ENCODE measurements around the gene ADCK1. TPM values are rescaled to one million over a fixed set of nuclear protein-coding genes. Genes with fewer than 3 reads are reported as not detected.

ADCK1 gene, protein sequence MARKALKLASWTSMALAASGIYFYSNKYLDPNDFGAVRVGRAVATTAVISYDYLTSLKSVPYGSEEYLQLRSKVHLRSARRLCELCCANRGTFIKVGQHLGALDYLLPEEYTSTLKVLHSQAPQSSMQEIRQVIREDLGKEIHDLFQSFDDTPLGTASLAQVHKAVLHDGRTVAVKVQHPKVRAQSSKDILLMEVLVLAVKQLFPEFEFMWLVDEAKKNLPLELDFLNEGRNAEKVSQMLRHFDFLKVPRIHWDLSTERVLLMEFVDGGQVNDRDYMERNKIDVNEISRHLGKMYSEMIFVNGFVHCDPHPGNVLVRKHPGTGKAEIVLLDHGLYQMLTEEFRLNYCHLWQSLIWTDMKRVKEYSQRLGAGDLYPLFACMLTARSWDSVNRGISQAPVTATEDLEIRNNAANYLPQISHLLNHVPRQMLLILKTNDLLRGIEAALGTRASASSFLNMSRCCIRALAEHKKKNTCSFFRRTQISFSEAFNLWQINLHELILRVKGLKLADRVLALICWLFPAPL
- total RNA-seq = 10.6 and 13.1 TPM in 2 replicates
- total RNA-seq (2013) = 4.9 TPM
- 10.5 and 18.3 TPM in 2 replicates for polyA plus RNA-seq
- 4.6 and 5.7 TPM in 2 replicates for polyA minus RNA-seq

DNA sequence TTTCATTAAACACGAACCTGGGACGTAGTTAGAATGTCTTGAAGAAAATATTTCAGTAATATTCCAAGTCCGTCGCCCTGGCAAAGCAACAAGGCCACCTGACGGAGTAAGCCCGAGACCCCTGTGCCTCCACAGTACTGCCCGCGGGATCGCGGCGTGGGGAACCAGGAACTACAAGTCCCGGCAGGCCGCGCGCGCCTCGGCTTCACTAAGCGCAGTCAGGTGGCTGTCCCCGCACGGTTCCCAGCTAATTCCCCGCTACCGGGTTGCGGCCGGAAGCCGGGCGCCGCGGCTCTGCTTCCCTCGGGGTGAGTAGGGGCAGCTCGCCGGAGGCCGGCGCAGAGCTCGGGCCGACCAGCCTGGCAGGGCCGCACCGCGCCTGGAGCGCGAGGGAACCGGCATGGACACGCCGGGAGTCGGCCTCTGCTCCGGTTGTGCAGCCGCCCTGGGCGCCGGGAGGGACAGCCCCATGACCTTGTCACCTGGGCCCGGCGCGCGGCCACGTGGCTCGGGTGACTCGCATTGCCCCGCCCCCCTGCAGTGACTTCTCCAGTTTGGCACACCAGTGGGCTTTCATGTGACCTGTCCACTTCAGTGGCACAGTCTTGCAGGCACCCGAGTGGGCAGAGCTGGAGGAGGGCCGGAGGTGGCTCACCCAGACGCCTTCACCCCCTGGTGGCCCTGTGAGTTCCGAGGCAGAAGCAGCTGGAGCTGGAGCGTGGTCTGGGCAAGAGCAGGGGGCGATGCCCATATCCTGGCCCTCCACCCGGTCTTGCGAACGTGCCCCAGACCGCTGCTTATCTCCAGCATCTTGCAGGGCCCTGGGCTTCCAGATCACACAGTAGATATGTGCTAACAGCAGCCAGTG lies at the start of gene ADCK1:
Gene ADCK1 (plus strand): TSS at position 247 of the 868 bp plus-strand sequence. CDS start 18,870 bp downstream, outside the sequence.
- H3K4me1 ChIP-seq (ENCODE audit: control insufficient read depth in 2 of 2, insufficient read depth in 2 of 2, low read length in 2 of 2) = peaks cover 4 to 8% of the 10 kb centered on the region in 2 donors
- TF ChIP-seq CTCF (IDR thresholded peaks at IDR 0.05) = peak; percentile 14
- TF ChIP-seq EZH2 (IDR thresholded peaks at IDR 0.05; ENCODE audit: borderline replicate concordance, insufficient read depth, low read depth, low read length, poor library complexity, severe bottlenecking) = no peak
- no peaks in the 10 kb centered on the region for H3K36me3 ChIP-seq (replicated peaks in 1 of 2; ENCODE audit: control extremely low read depth in 1 of 2, control insufficient read depth in 1 of 2, extremely low read depth in 1 of 2, insufficient read depth in 2 of 2, low read length in 1 of 2)
- Mint-ChIP-seq H3K4me1 (peaks cover 12% of the 10 kb centered on the region), H3K9me3 (ENCODE audit: insufficient read depth) (no peaks in the 10 kb centered on the region), H3K27ac (peak within 1 kb of the TSS; percentile 89), H3K4me3 (peak within 1 kb of the TSS; percentile 92), H3K27me3 (no peaks in the 10 kb centered on the region)
- no peaks in the 10 kb centered on the region for H4K20me1 ChIP-seq (ENCODE audit: control insufficient read depth, insufficient read depth, low read length, poor library complexity, severe bottlenecking)
- peak within 1 kb of the TSS; percentile 40 to 87 for H3K27ac ChIP-seq (ENCODE audit: low read length in 2 of 2)
- DNase-seq = peak; percentile 90
- H3K27me3 ChIP-seq (replicated peaks in 1 of 4; ENCODE audit: control extremely low read depth in 1 of 4, control insufficient read depth in 3 of 4, insufficient read depth in 4 of 4, low read length in 3 of 4) = no peaks in the 10 kb centered on the region
- H3K4me3 ChIP-seq (ENCODE audit: control extremely low read depth in 1 of 5, extremely low read depth in 1 of 5, insufficient read depth in 1 of 5, low read depth in 2 of 5, low read length in 4 of 5) = peak within 1 kb of the TSS; percentile 47 to 91 (median 71)
- peak within 1 kb of the TSS; percentile 92 for H3K4me2 ChIP-seq (replicated peaks; ENCODE audit: low read depth, low read length, poor library complexity, severe bottlenecking)
- H3K9me3 ChIP-seq (ENCODE audit: control extremely low read depth in 1 of 3, control insufficient read depth in 2 of 3, insufficient read depth in 1 of 3, low read length in 2 of 3) = no peaks in the 10 kb centered on the region
- peak within 1 kb of the TSS; percentile 83 for H3K9ac ChIP-seq (ENCODE audit: low read length)
- ChIA-PET CTCF (interaction anchor here (1.0 to 1.1 kb wide), 2 partner anchors 38 to 40 kb away, joined by 3 to 5 read pairs; no protein-coding TSS in a partner anchor), POLR2A (interaction anchor here (1.0 kb wide), 1 partner anchor 39 kb away, joined by 4 read pairs; the partner anchor contains the start of gene SNW1)
- intact Hi-C loops (cut with micrococcal nuclease) = loop anchor here (1.0 kb wide), 3 partner anchors 39 to 343 kb away; partner anchors contain the start of genes ALKBH1, SLIRP, SNW1 and VIPAS39
- H2AFZ ChIP-seq (ENCODE audit: insufficient read depth, low read depth, low read length, poor library complexity, severe bottlenecking) = peak within 1 kb of the TSS; percentile 98
- peak; percentile 90 for ATAC-seq (ENCODE audit: low read depth)
- H3K79me2 ChIP-seq (ENCODE audit: control insufficient read depth, insufficient read depth, low read length) = peaks cover 3% of the 10 kb centered on the region
- under 1% methylated on average over 64 of the region's 66 CpGs for WGBS (ENCODE audit: insufficient coverage)

All from B cell (primary cell).